Hepatocyte (in vitro differentiated cells): Measurements from ENCODE around the gene SOSTDC1.

Experiments
- EZH2 ChIP-seq: fragments of 200-600 bp; sonication (generic); IDR thresholded peaks from 2 replicates; pipeline ENCODE4 v1.6.1; 2016; ENCODE audit warnings: antibody characterized with exemption, mild to moderate bottlenecking, borderline replicate concordance
- EZH2phosphoT487 ChIP-seq: fragments of 200-600 bp; sonication (generic); IDR thresholded peaks from one replicate; pipeline ENCODE4 v1.6.1; 2018; ENCODE audit warnings: antibody characterized with exemption, mild to moderate bottlenecking, low read depth, moderate library complexity; ENCODE audit not compliant: unreplicated experiment, severe bottlenecking
- TF ChIP-seq, protein P1 (sequence below): fragments of 200-600 bp; sonication (generic); IDR thresholded peaks from 2 replicates; pipeline ENCODE4 v1.5.1; 2016; ENCODE audit warnings: antibody characterized with exemption, mild to moderate bottlenecking; ENCODE audit not compliant: poor library complexity

DNA sequence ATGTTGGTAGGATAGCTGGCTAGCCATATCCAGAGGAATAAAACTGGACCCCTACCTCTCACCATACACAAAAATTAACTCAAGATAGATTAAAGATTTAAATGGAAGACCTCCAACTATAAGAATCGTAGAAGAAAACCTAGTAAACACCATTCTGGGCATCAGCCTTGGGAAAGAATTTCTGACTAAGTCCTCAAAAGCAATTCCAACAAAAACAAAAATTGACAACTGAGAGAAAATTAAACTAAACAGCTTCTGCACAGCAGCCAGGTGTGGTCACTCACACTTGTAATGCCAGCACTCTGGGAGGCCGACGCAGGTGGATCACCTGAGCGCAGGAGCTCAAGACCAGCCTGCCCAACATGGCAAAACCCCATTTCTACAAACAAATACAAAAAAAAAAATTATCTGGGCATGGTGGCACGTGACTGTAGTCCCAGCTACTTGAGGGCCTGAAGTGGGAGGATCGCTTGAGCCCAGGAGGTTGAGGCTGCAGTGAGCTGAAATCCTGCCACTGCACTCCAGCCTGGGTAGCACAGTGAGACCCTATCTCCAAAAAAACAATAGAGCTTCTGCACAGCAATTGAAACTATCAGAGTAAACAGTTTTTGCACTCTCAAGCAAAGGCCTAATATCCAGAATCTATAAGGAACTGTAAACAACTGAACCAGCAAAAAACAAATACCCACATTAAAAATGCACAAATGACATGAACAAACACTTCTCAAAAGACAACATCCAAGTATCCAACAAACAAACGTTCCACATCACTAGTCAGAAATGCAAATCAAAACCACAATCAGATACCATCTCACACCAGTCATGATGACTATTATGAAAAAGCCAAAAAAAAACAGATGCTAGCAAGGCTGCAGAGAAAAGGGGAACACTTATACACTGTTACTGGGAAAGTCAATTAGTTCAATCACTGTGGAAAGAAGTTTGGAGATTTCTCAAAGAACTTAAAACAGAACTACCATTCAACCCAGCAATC, 49.0 kb downstream of the SOSTDC1 start:
- TF ChIP-seq EZH2 (no peak), EZH2phosphoT487 (no peak)
- TF ChIP-seq, protein P1, sequence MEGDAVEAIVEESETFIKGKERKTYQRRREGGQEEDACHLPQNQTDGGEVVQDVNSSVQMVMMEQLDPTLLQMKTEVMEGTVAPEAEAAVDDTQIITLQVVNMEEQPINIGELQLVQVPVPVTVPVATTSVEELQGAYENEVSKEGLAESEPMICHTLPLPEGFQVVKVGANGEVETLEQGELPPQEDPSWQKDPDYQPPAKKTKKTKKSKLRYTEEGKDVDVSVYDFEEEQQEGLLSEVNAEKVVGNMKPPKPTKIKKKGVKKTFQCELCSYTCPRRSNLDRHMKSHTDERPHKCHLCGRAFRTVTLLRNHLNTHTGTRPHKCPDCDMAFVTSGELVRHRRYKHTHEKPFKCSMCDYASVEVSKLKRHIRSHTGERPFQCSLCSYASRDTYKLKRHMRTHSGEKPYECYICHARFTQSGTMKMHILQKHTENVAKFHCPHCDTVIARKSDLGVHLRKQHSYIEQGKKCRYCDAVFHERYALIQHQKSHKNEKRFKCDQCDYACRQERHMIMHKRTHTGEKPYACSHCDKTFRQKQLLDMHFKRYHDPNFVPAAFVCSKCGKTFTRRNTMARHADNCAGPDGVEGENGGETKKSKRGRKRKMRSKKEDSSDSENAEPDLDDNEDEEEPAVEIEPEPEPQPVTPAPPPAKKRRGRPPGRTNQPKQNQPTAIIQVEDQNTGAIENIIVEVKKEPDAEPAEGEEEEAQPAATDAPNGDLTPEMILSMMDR = no peak
